Nephron progenitor cell (in vitro differentiated cells): ENCODE measurements around the gene BCKDK.
"Not testable (repeated sequence)": the region's sequence is repeated elsewhere in the genome, so short reads cannot be mapped to it uniquely, and the experiment has no call there.

Experiments
- DNase-seq: peaks from one replicate; pipeline ENCODE4 v3.0.0; 2021
- H3K27ac Mint-ChIP-seq: 2 replicates; pipeline ENCODE4 v1.8.0; 2021; ENCODE audit warnings: mild to moderate bottlenecking, moderate library complexity, mixed read lengths
- H3K27me3 Mint-ChIP-seq: 2 replicates; pipeline ENCODE4 v1.8.0; 2021; ENCODE audit warnings: mild to moderate bottlenecking, low read depth, mixed read lengths; ENCODE audit not compliant: poor library complexity
- H3K36me3 Mint-ChIP-seq: 2 replicates; pipeline ENCODE4 v1.8.0; 2021; ENCODE audit warnings: low read depth, mixed read lengths
- H3K4me1 Mint-ChIP-seq: 2 replicates; pipeline ENCODE4 v1.8.0; 2021; ENCODE audit warnings: mixed read lengths
- H3K4me3 Mint-ChIP-seq: 2 replicates; pipeline ENCODE4 v1.8.0; 2021; ENCODE audit warnings: mild to moderate bottlenecking, moderate library complexity, mixed read lengths
- H3K9me3 Mint-ChIP-seq: 2 replicates; pipeline ENCODE4 v1.8.0; 2021; ENCODE audit warnings: mild to moderate bottlenecking, moderate library complexity, mixed read lengths
- CTCF ChIP-seq: fragments of 200-600 bp; sonication (generic); IDR thresholded peaks from 2 replicates; pipeline ENCODE4 v1.5.0; 2021; ENCODE audit warnings: antibody characterized with exemption

The BCKDK gene

GRCh38 chr16:31148896-31149295 lies 40.7 kb downstream of the BCKDK start:
- TF ChIP-seq CTCF: no peak
- Mint-ChIP-seq H3K27ac (no peak overlapping the region), H3K4me3 (no peak overlapping the region), H3K36me3 (no peaks in the 10 kb centered on the region), H3K9me3 (no peaks in the 10 kb centered on the region), H3K4me1 (peaks cover under 1% of the 10 kb centered on the region), H3K27me3 (peaks cover 65% of the 10 kb centered on the region)
- DNase-seq: no peak

- Mint-ChIP-seq H3K4me3 (no peak overlapping the region), H3K4me1 (no peaks in the 10 kb centered on the region), H3K9me3 (no peaks in the 10 kb centered on the region), H3K36me3 (no peaks in the 10 kb centered on the region), H3K27ac (no peak overlapping the region), H3K27me3 (peaks cover 61% of the 10 kb centered on the region)
- no peak for TF ChIP-seq CTCF
- no peak for DNase-seq
Observed at GRCh38 chr16:31149332-31149731, 41.1 kb downstream of the BCKDK start.

GRCh38 chr16:31149894-31150890 lies 42.0 kb downstream of the BCKDK start, which contains the start of gene PRSS36:
Gene PRSS36 (minus strand): TSS chr16:31150066. CDS start chr16:31150035, 31 bp downstream.
- H3K27ac Mint-ChIP-seq: no peak within 1 kb of the TSS
- no peak for DNase-seq
- no peaks in the 10 kb centered on the region for H3K9me3 Mint-ChIP-seq
- no peaks in the 10 kb centered on the region for H3K36me3 Mint-ChIP-seq
- H3K27me3 Mint-ChIP-seq: peaks cover 54% of the 10 kb centered on the region
- H3K4me3 Mint-ChIP-seq: no peak within 1 kb of the TSS
- no peak for TF ChIP-seq CTCF
- no peaks in the 10 kb centered on the region for H3K4me1 Mint-ChIP-seq

GRCh38 chr16:31150976-31151375 lies 42.8 kb downstream of the BCKDK start:
- peaks cover 47% of the 10 kb centered on the region for H3K27me3 Mint-ChIP-seq
- not testable (repeated sequence) for H3K27ac Mint-ChIP-seq, H3K36me3 Mint-ChIP-seq, H3K4me1 Mint-ChIP-seq, DNase-seq, H3K4me3 Mint-ChIP-seq, H3K9me3 Mint-ChIP-seq

GRCh38 chr16:31157136-31157535 lies 49.0 kb downstream of the BCKDK start:
- peaks cover 13% of the 10 kb centered on the region for H3K27me3 Mint-ChIP-seq
- H3K36me3 Mint-ChIP-seq: no peaks in the 10 kb centered on the region
- no peak for TF ChIP-seq CTCF
- H3K27ac Mint-ChIP-seq: no peak overlapping the region
- no peak overlapping the region for H3K4me3 Mint-ChIP-seq
- H3K9me3 Mint-ChIP-seq: no peaks in the 10 kb centered on the region
- DNase-seq: no peak
- H3K4me1 Mint-ChIP-seq: peaks cover 4% of the 10 kb centered on the region
